GM10847 (cell line): ENCODE results near the gene MARCKS.
A peak's percentile ranks its signal among the peaks of the same experiment; 100 is the strongest.

Source experiments
- POLR2A ChIP-seq: IDR thresholded peaks from 2 replicates; pipeline ENCODE4 v1.6.1; 2011; ENCODE audit not compliant: insufficient read length; ENCODE audit errors: extremely low read depth

The MARCKS gene, protein sequence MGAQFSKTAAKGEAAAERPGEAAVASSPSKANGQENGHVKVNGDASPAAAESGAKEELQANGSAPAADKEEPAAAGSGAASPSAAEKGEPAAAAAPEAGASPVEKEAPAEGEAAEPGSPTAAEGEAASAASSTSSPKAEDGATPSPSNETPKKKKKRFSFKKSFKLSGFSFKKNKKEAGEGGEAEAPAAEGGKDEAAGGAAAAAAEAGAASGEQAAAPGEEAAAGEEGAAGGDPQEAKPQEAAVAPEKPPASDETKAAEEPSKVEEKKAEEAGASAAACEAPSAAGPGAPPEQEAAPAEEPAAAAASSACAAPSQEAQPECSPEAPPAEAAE

DNA sequence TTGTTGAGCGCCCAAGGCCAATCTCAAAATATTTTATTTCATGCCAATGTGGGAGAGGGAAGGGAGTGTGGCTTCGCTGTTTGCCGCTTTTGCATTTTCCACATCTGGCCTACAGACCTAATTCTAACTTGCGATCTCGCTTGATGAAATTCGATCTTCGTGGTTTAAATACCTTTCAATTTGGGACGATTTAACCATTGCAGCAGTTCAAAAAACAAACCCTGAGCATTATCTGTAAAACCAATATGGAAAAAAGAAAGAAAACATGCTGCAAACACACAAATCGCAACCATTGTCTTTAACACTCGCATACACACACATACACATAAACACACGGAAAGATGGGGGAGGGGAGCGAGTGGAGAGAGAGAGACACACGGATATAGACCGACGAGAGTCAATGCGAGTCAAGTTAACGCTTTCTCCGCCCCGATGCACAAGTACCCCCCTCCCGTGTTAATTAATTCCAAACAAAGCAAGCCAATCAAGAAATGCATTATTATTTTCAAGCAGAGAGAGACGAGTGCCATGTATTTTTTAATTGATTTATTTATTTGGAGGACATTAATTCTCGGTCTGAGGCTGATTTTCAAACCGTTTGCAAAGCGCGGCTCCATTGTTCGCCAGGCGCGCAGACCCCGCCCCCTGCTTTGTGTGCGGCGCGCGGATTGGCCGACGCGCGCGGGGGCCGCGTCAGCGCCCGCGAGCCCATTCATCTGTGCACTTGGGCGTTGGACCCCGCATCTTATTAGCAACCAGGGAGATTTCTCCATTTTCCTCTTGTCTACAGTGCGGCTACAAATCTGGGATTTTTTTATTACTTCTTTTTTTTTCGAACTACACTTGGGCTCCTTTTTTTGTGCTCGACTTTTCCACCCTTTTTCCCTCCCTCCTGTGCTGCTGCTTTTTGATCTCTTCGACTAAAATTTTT lies at the start of gene MARCKS:
TSS of gene MARCKS (plus strand) at position 721 of the 931 bp plus-strand sequence. CDS start 401 bp downstream, outside the sequence.
- TF ChIP-seq POLR2A = peak; percentile 53

DNA sequence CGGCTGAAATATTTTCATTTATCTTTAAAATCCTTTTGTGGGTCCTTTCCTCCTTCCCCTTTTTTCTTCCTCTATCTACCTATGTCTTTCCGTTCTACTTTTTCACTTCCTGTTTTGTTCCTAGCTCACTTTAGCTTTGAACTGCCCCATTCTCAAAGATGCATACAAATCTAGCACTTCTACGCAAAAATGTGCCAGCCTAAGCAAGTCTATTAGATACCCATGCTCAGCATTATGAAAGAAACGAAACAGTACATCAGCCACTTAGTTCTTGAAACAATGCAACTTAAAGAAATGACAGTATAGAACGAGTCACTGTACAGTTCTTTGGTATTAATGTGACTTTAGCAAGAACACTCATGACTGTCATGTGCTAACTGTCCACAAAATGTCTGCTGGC lies 47.3 kb upstream of the MARCKS start:
- no peak for TF ChIP-seq POLR2A

DNA sequence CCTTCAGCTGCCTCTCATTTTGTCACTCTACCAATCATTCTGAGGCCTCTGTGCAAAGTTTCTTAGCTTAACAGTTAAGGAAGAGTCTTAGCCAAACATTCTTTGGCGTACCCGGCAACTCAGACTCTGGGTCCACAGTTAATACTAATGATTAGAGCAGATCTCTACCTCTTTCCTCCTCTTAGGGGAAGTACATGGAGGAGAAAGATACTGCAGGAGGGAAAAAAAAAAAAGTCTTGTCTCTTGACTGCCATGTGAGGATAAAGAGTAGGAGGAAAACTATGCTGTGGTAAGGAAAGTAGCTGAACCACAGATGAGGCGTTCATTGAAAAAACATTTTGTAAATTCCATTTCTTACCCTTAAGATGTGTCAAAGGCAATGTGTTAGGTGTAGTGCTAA lies 44.0 kb upstream of the MARCKS start:
- TF ChIP-seq POLR2A = no peak

DNA sequence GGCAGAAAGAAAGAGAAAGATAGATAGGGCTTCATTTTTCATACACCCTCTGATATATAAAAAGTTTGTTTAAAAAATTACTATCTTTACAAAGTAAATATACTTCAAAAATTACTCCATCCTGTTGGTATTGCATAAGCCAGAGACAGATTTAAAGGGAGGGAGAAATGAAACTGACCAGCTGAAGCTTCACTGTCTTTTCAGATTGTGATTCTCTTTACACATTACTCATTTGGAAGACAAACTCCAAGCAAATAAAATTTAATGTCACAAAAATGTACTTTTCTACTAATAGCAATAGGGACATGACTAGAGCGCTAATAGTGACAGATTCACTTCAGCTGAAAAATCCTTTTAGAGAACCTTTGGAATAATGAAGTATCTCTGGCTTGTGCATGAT lies 38.6 kb upstream of the MARCKS start:
- no peak for TF ChIP-seq POLR2A

DNA sequence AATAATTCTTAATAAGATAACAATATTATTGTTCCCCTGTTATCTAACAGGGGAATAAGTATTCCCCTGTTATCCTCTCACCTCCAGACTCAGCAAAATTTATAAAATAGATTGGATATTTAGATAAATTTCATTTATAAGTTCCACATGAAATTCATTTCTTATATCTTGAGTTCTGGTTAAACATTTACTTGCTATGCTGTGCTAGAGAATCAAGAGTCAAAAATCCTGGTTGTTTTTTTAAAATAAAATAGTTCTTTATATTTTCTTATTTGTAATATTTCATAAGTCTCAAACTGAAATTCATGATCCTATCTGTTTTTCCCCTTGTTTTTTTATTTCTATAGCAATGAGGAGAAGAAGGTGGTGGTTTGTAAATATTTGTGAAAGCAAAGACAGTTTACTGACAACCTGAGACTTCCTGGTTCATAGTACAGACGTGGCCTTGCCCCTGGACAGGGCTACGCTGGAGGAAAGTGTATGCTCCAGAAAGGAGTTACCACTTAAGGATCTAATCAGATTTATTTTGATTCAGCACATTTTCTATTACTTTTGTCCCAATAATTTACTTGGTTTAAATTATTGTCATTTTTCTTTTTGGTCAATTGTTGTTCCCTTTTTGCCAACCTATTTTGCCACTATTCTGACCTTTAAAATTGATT lies 37.8 kb upstream of the MARCKS start:
- TF ChIP-seq POLR2A = no peak

DNA sequence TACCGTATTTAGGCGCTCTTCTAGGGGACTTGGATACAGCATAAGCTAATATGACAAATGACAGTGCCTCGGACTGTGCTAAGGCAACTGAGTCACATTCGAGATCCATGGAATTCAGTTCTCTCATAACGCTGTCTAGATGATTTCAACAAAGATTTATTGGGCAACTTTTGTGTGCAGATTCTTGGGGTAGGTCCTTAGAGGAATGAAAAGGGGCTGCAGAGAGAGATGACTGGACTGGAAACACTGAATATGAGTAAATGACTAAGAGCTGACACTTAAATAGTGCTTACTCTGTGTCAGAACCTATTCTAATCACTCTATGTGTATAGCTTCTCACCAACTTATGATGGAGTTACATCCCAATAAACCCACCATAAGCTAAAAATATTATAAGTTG lies 36.4 kb upstream of the MARCKS start:
- TF ChIP-seq POLR2A = no peak

DNA sequence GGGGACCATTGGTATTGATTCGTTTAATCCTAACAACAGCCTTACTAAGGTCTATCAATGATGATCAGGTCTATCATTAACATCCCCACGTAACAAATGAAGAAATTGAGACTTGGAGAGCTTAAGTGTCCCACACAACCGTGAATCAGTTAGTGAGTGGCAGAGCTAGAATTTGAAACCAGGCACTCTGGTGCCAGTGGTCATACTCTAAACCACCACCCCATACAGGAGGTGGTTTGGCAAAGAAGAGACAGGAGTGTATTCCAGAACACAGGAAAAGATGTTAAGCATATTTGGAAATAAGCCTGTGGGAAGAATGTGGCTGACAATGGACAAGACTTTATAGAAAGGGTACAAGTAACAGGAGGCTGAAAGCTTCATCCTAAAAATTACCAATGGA lies 35.7 kb upstream of the MARCKS start:
- TF ChIP-seq POLR2A = no peak

DNA sequence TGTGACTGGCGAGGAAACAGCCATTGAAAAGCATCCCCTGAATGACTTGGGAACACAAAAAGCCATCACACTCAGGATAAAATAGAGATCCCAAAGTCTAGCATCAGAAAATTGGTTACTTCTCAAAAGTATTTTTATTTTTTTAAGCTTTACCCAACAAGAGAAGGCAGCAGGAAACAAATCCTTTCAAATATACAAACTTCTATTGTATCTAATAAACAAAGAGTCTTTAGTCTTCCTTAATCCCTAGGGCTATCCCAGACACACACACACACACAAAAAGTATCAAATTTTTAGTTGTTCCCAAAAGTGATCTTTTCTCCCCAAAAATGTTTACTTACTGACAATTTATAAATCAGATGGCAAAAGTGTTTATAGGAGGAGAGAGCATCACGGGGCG lies 33.2 kb upstream of the MARCKS start:
- TF ChIP-seq POLR2A = no peak

DNA sequence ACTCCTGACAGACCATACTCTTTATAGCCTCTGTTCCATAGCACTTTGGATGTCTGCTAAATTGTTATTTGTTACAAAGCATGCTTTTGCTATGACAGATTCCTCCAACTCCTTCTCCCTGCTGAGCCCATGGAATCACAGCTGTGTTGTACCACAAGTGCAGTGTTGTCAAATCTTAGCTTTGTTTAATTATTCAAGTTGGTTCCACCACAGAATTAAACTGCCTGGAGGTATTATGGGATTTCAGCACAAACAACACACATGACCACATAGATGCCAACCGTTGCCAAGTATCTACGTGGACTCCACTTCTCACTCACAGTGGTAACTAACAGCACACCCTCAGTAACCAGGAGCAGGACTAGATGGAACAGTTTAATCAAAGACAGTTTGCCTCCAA lies 32.7 kb upstream of the MARCKS start:
- no peak for TF ChIP-seq POLR2A

DNA sequence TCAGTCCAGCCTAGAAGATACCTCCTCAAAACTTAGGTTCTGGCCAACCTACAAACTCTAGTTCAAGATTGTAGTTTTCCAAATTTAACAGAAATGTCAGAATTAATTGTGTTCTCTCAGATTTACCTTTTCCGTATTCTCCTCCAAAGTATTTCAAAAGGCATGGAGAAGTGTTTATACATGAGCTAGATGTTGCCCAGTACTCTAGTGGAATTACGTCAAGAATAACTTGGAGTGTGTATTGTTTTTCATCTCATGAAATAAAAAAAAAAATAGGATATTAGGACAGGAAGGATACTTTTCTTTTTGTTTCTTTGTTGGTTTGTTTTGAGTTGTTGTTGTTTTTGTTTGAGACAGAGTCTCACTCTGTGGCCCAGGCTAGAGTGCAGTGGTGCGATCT lies 32.3 kb upstream of the MARCKS start:
- no peak for TF ChIP-seq POLR2A

DNA sequence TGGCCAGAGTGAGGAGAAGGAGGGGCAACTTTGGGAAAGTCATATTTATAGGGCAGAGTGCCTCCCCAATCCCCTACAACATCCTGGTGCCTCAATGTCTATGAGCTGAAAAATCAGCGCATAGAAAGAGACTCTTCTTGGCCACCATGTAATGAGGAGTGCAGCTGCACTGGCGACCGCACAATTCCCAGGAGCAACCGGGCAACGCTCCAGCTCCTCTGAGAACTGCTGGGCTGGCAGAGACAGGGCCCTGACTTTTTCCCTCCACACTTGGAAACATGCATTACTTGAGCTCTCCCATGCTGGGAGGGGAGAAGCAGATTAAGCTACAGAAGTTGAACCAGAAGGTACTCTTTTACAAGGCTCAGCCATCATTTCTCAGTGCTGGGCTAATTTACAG lies 31.4 kb upstream of the MARCKS start:
- no peak for TF ChIP-seq POLR2A

DNA sequence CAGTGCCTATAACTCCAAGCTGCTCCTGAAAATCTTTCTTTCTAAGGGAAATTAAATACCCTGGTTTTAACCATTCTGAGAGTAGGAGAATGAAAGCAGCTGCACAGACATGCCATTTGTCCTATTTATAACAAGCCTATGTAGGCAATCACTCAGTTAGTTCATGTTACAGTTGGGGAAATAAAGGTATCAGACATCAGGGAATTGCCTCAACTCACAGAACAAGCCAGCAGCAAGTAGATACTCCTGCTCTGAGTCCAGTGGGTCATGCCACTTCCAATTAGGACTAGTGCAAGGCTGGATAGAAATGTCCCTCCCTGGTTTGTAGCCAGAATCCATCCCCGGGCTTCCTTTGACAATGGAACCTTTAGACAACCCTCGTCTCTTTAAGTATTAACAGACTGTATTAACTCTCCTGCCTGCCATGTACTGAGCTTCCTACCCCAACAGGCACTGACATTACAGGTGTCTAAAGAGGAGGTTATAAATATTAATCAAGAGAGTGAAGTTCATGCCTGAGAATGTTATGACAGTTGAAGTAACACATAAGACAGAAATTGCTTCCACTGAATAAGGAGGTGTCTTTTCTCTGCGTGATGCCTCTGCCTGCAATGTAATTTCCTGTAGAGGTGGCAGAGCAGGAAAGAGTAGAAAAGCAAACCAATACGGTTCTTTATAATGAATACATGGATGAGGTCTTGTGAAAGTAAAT lies 28.0 kb upstream of the MARCKS start:
- no peak for TF ChIP-seq POLR2A

DNA sequence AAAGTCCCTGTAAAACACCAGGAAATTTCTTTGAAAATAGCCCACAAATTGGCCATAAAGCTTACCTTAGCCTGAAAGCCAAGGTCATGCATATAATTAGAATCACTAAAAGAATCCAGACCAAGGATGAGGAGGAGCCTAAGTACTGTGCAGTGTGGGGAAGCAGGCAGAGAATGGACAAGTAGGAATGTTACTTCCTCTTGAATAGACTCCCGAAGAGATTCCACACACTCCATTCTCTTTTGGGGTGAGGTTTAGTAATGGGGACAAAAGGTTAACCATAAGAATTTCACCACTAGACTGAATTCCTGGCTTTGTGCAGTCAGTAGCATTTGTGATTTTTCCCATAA lies 27.5 kb upstream of the MARCKS start:
- TF ChIP-seq POLR2A = no peak

DNA sequence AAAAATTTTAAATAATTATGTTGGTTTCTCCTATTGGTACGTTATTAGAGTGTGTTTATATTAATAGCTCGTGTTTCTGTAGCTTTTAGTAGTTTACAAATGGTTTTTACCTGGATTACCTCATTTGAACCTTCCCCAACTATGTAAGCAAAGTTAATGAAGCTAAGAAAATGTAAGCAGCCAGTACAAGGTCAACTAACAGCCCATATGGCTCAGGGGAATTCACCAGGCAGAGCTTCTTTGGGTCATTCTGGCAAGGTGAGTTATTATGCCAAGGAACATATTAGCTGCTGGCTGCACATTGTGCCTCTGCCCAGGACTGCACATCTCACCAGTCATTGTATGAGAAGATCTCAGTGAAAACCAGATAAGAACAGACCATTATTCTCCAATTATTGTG lies 27.0 kb upstream of the MARCKS start:
- no peak for TF ChIP-seq POLR2A

DNA sequence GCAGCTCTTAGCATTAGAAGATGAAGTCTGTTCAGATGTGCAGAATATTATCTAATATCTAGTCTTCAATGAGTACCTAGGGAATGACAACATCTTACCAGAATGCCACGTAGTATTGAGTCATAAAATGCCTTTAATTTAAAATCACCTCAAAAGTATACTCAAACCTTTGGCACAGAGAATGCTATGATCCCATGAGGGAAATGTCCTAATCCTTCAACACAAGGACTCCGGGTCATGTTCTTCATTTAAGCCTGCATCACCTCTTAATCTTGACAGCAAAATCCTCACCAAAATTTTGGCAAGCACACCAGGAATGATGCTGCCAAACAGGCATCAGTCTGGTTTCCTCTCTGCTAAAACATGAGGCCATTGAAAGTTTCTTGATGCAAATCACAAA lies 23.6 kb upstream of the MARCKS start:
- no peak for TF ChIP-seq POLR2A
